ENCODE measurements around the gene MYO9B. TPM values are rescaled to one million over a fixed set of nuclear protein-coding genes. Genes with fewer than 3 reads are reported as not detected.
A peak's percentile ranks its signal among the peaks of the same experiment; 100 is the strongest.

Gene MYO9B
- total and polyA plus RNA-seq, 4 donors: 44.3 to 121 (median 97.2) TPM

GRCh38 chr19:17249887-17250548 is 174.4 kb downstream of the MYO9B start:
- ATAC-seq (ENCODE audit: insufficient read depth, low FRiP score) (no peak), DNase-seq (no peak)
- WGBS, 2 donors: 84 to 95% methylated on average over 12 to 15 of the region's 15 CpGs
- H3K9me3 ChIP-seq (ENCODE audit: control insufficient read depth in 4 of 4, insufficient read depth in 3 of 4, low read length in 3 of 4): no peaks in the 10 kb centered on the region
- H3K9ac ChIP-seq (ENCODE audit: insufficient read depth in 1 of 2, low read length in 2 of 2): no peak overlapping the region
- H3K4me1 ChIP-seq (ENCODE audit: control insufficient read depth in 5 of 5, insufficient read depth in 5 of 5, low read length in 5 of 5): peaks cover 0 to 15% (median 9%) of the 10 kb centered on the region in 5 donors
- no peak overlapping the region for H3K4me3 ChIP-seq
- no peak for TF ChIP-seq CTCF (IDR thresholded peaks at IDR 0.05; ENCODE audit: control extremely low read depth, extremely low read depth)
- H3K27me3 ChIP-seq (ENCODE audit: control insufficient read depth in 3 of 3, insufficient read depth in 3 of 3, low read length in 2 of 3): no peaks in the 10 kb centered on the region
- peak overlapping the region in 1 of 2 donors; percentile 45 for H3K27ac ChIP-seq (ENCODE audit: low read depth in 1 of 2, low read length in 1 of 2)
- peaks cover 0 to 2% (median 0%) of the 10 kb centered on the region in 4 donors for H3K36me3 ChIP-seq (ENCODE audit: control insufficient read depth in 4 of 4, insufficient read depth in 4 of 4, low read length in 4 of 4)

GRCh38 chr19:17254636-17255035 is 179.1 kb downstream of the MYO9B start:
- peak overlapping the region in 1 of 2 donors; percentile 46 for H3K27ac ChIP-seq (ENCODE audit: low read depth in 1 of 2, low read length in 1 of 2)
- H3K4me3 ChIP-seq: no peak overlapping the region
- no peak for TF ChIP-seq CTCF (IDR thresholded peaks at IDR 0.05; ENCODE audit: control extremely low read depth, extremely low read depth)
- peaks cover 0 to 9% (median 0%) of the 10 kb centered on the region in 4 donors for H3K36me3 ChIP-seq (ENCODE audit: control insufficient read depth in 4 of 4, insufficient read depth in 4 of 4, low read length in 4 of 4)
- DNase-seq (no peak), ATAC-seq (ENCODE audit: insufficient read depth, low FRiP score) (no peak)
- no peak overlapping the region for H3K9ac ChIP-seq (ENCODE audit: insufficient read depth in 1 of 2, low read length in 2 of 2)
- no peaks in the 10 kb centered on the region for H3K27me3 ChIP-seq (ENCODE audit: control insufficient read depth in 3 of 3, insufficient read depth in 3 of 3, low read length in 2 of 3)
- peaks cover 0 to 5% (median 0%) of the 10 kb centered on the region in 4 donors for H3K9me3 ChIP-seq (ENCODE audit: control insufficient read depth in 4 of 4, insufficient read depth in 3 of 4, low read length in 3 of 4)
- peaks cover 0 to 4% (median 0%) of the 10 kb centered on the region in 5 donors for H3K4me1 ChIP-seq (ENCODE audit: control insufficient read depth in 5 of 5, insufficient read depth in 5 of 5, low read length in 5 of 5)
- 75 to 82% methylated on average over 10 of the region's 10 CpGs for WGBS, 2 donors

GRCh38 chr19:17255150-17255621 is 179.6 kb downstream of the MYO9B start:
- peaks cover 0 to 9% (median 0%) of the 10 kb centered on the region in 4 donors for H3K36me3 ChIP-seq (ENCODE audit: control insufficient read depth in 4 of 4, insufficient read depth in 4 of 4, low read length in 4 of 4)
- peak overlapping the region in 1 of 2 donors; percentile 80 for H3K27ac ChIP-seq (ENCODE audit: low read depth in 1 of 2, low read length in 1 of 2)
- no peaks in the 10 kb centered on the region for H3K27me3 ChIP-seq (ENCODE audit: control insufficient read depth in 3 of 3, insufficient read depth in 3 of 3, low read length in 2 of 3)
- no peak overlapping the region for H3K9ac ChIP-seq (ENCODE audit: insufficient read depth in 1 of 2, low read length in 2 of 2)
- peak; percentile 40 for ATAC-seq (ENCODE audit: insufficient read depth, low FRiP score)
- H3K9me3 ChIP-seq (ENCODE audit: control insufficient read depth in 4 of 4, insufficient read depth in 3 of 4, low read length in 3 of 4): peaks cover 0 to 5% (median 0%) of the 10 kb centered on the region in 4 donors
- peaks cover 0 to 4% (median 0%) of the 10 kb centered on the region in 5 donors for H3K4me1 ChIP-seq (ENCODE audit: control insufficient read depth in 5 of 5, insufficient read depth in 5 of 5, low read length in 5 of 5)
- no peak overlapping the region for H3K4me3 ChIP-seq
- DNase-seq: no peak
- WGBS, 2 donors: 68 to 76% methylated on average over 18 of the region's 18 CpGs
- no peak for TF ChIP-seq CTCF (IDR thresholded peaks at IDR 0.05; ENCODE audit: control extremely low read depth, extremely low read depth)
